ENCODE data around the gene GALM. TPM values are rescaled to one million over a fixed set of nuclear protein-coding genes. Genes with fewer than 3 reads are reported as not detected.

Gene GALM
- total and polyA plus RNA-seq, 2 of the 8 experiments (the other 6 are each of a cell fraction or from before 2014, with no cell fraction given), result 9.9 to 13.1 TPM

- Histone ChIP-seq H2BK15ac (ENCODE audit: low read length) (no peak overlapping the region), H3K56ac (replicated peaks; ENCODE audit: insufficient read length, low read depth, low read length) (no peak overlapping the region), H4K5ac (ENCODE audit: insufficient read length, low read depth, low read length) (no peak overlapping the region), H3K27me3 (replicated peaks in 1 of 4; ENCODE audit: control insufficient read depth in 3 of 4, extremely low read depth in 1 of 4, insufficient read depth in 3 of 4, low read length in 3 of 4) (no peaks in the 10 kb centered on the region), H3K4ac (replicated peaks; ENCODE audit: insufficient read length, low read depth, low read length) (no peak overlapping the region), H3K14ac (ENCODE audit: insufficient read length) (no peak overlapping the region), H3K79me1 (ENCODE audit: low read depth, low read length) (no peaks in the 10 kb centered on the region), H3K4me3 (ENCODE audit: extremely low read depth in 1 of 4, insufficient read depth in 2 of 4, low read depth in 3 of 4, low read length in 4 of 4) (no peak overlapping the region), H3K23me2 (ENCODE audit: low read depth, low read length) (no peaks in the 10 kb centered on the region), H2AK5ac (ENCODE audit: low read depth, low read length) (no peak overlapping the region), H4K8ac (ENCODE audit: extremely low read depth, insufficient read depth, low read length) (no peak overlapping the region), H4K91ac (replicated peaks; ENCODE audit: insufficient read length, low read length) (no peak overlapping the region), H3K23ac (ENCODE audit: insufficient read length) (no peak overlapping the region), H3K4me2 (ENCODE audit: insufficient read depth in 1 of 2, low read depth in 2 of 2, low read length in 2 of 2) (no peak overlapping the region), H3K36me3 (ENCODE audit: control insufficient read depth in 2 of 4, insufficient read depth in 4 of 4, low read length in 3 of 4) (no peaks in the 10 kb centered on the region), H4K20me1 (replicated peaks in 1 of 2; ENCODE audit: control insufficient read depth in 1 of 2, insufficient read depth in 2 of 2, low read length in 2 of 2) (no peaks in the 10 kb centered on the region), H2BK120ac (replicated peaks; ENCODE audit: low read depth, low read length) (no peak overlapping the region), H2BK5ac (ENCODE audit: low read depth, low read length) (no peak overlapping the region), H3K79me2 (ENCODE audit: control insufficient read depth in 1 of 2, insufficient read depth in 2 of 2, low read length in 2 of 2) (no peaks in the 10 kb centered on the region), H2BK20ac (ENCODE audit: low read length) (no peak overlapping the region), H3K27ac (ENCODE audit: low read depth, low read length) (no peak overlapping the region), H3K4me1 (replicated peaks in 1 of 4; ENCODE audit: control insufficient read depth in 3 of 4, insufficient read depth in 4 of 4, low read length in 3 of 4) (no peaks in the 10 kb centered on the region), H2AFZ (ENCODE audit: low read length) (no peak overlapping the region), H3K9me3 (ENCODE audit: insufficient read depth in 2 of 2, low read depth in 1 of 2, low read length in 1 of 2) (no peaks in the 10 kb centered on the region), H3K18ac (ENCODE audit: extremely low read depth, low read length) (no peak overlapping the region), H2BK12ac (ENCODE audit: low read depth, low read length) (no peak overlapping the region), H3K9ac (replicated peaks in 1 of 4; ENCODE audit: extremely low read depth in 1 of 4, low read depth in 3 of 4, low read length in 3 of 4) (no peak overlapping the region)
- DNase-seq (ENCODE audit: low read depth in 1 of 2, low spot score in 2 of 2) (no peak), FAIRE-seq (no peak)
- CTCF ChIA-PET (ENCODE audit: partially characterized antibody), result interaction anchor here (0.6 to 2.0 kb wide), 4 partner anchors 29 to 90 kb away, joined by 3 to 5 read pairs (median 4); no protein-coding TSS in a partner anchor
- POLR2A ChIA-PET (ENCODE audit: partially characterized antibody), result interaction anchor here (1.2 kb wide), 1 partner anchor 18 kb away, joined by 4 read pairs; no protein-coding TSS in a partner anchor
- 97% methylated on average over 6 of the region's 6 CpGs; no CpG with 5 or more reads in 1 of the 2 experiments for WGBS, 2 experiments (ENCODE audit: extremely low coverage in 1 of 2, insufficient coverage in 1 of 2, insufficient read length in 1 of 2, insufficient replicate concordance in 2 of 2, low coverage in 1 of 2, low lambda C conversion rate in 2 of 2, missing lambda C conversion rate in 1 of 2)
Measured at GRCh38 chr2:38652431-38653273, 13.3 kb upstream of the GALM start.
